Measurements from ENCODE around the gene EPB41L4A.

Gene EPB41L4A

DNA sequence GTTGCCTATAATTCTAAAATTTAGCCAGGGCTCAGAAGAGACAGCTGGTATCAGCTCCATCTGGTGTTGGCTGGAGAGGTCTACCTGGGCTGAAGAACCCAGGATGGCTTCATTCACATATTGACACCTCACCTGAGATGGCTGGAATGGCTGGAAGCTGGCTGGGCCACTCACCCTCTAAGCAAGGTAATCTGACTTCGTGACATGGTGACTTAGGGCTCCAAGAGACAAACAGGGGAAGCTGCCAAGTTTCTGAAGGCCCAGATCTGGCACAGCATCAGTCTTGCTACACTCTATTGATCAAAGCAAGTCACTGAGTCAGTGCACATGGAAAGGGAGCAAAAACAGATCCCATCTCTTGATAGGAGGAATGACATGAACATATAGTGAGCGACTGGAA lies 102.3 kb downstream of the EPB41L4A start:
- Histone ChIP-seq H3K36me3 (ENCODE audit: control insufficient read depth, low read length) (no peaks in the 10 kb centered on the region), H3K9me3 (ENCODE audit: control insufficient read depth, insufficient read depth, low read length) (no peaks in the 10 kb centered on the region), H4K20me1 (ENCODE audit: control insufficient read depth, insufficient read depth, low read depth, low read length) (no peaks in the 10 kb centered on the region), H3K79me2 (ENCODE audit: control insufficient read depth, low read length) (no peaks in the 10 kb centered on the region), H3K4me2 (ENCODE audit: low read length) (no peak overlapping the region), H3K4me1 (ENCODE audit: control insufficient read depth, low read length) (no peaks in the 10 kb centered on the region), H3K27me3 (ENCODE audit: control insufficient read depth, low read length) (no peaks in the 10 kb centered on the region), H3F3A (ENCODE audit: control insufficient read depth, insufficient read depth) (no peaks in the 10 kb centered on the region), H3K4me3 (ENCODE audit: low read length) (no peak overlapping the region), H3K27ac (ENCODE audit: low read depth, low read length) (no peak overlapping the region), H3K9me2 (replicated peaks; ENCODE audit: control insufficient read depth, low read length) (no peaks in the 10 kb centered on the region)
- TF ChIP-seq EZH2phosphoT487 (IDR thresholded peaks at IDR 0.05; ENCODE audit: borderline replicate concordance, low read length) = no peak
- TF ChIP-seq, protein P1, sequence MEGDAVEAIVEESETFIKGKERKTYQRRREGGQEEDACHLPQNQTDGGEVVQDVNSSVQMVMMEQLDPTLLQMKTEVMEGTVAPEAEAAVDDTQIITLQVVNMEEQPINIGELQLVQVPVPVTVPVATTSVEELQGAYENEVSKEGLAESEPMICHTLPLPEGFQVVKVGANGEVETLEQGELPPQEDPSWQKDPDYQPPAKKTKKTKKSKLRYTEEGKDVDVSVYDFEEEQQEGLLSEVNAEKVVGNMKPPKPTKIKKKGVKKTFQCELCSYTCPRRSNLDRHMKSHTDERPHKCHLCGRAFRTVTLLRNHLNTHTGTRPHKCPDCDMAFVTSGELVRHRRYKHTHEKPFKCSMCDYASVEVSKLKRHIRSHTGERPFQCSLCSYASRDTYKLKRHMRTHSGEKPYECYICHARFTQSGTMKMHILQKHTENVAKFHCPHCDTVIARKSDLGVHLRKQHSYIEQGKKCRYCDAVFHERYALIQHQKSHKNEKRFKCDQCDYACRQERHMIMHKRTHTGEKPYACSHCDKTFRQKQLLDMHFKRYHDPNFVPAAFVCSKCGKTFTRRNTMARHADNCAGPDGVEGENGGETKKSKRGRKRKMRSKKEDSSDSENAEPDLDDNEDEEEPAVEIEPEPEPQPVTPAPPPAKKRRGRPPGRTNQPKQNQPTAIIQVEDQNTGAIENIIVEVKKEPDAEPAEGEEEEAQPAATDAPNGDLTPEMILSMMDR (IDR thresholded peaks at IDR 0.05; ENCODE audit: low read depth, low read length, poor library complexity, severe bottlenecking) = no peak

DNA sequence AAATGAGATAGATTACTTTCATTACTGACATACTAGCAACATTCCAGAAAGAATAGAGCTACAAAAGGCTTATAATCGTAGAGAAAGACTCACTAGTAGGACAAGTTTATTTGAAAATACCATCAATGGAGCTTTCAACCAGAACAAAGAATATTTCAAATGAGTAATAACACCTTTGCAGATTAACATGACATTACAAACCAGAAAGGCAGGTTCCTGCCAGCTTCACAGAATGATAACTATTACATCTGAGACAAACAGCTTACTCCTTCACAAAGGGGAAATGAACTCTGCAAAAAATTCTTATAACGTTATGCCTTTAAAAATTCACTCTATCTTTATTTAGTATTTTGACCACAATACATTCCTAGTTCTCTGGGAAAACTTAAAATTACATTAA lies 103.1 kb downstream of the EPB41L4A start:
- H3K4me1 ChIP-seq (ENCODE audit: control insufficient read depth, low read length) = no peaks in the 10 kb centered on the region

DNA sequence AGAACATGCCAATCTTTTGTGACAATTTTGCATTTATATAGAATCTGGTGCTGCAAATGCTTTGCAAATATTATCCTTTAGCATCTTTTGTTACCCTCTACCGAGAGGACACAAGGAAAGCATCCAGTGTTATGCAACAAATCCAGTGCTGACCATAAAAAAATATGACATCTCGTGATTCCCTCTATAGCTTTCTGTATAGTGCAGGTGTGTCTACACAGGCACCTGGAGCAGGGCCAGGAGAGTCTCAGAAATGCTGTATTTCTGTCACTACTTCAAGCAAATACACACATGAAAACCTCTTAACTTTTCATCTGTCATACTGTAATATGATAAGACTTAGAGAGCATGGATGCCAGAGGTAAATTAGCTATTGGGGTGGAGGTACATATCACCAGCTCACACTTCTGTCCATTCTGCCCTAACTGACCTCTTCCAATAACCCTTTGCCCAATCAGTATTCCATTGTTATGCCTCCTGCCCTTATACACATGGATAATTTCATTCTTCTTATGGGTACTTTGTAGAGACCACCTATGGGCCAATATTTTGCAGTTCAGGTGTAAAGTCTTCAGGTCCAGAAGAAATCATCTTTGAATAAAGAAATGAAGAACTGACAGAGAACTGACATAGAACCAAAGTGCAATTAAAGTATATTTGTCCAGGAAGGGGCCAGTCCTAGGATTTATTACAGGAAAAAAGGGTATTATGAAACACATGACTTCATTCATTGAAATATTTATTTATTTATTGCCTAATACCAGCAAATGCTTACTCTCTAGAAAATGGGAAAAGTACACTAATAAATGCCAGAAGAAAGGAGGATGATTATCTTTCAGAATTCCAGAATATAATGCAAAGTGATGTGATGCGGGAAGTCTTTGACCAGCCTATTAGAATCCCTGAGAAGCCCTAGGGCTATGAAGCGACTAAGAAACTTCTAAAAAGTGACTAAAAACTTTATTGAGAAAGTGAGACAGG lies 106.5 kb downstream of the EPB41L4A start:
- H3K9me3 ChIP-seq (ENCODE audit: control insufficient read depth, insufficient read depth, low read length) = no peaks in the 10 kb centered on the region
- no peaks in the 10 kb centered on the region for H3K4me1 ChIP-seq (ENCODE audit: control insufficient read depth, low read length)
- H3K36me3 ChIP-seq (ENCODE audit: control insufficient read depth, low read length) = no peaks in the 10 kb centered on the region

More for the DNA sequence above, 103.1 kb downstream of the EPB41L4A start:
- no peaks in the 10 kb centered on the region for H3K79me2 ChIP-seq (ENCODE audit: control insufficient read depth, low read length)
- no peaks in the 10 kb centered on the region for H3K9me3 ChIP-seq (ENCODE audit: control insufficient read depth, insufficient read depth, low read length)
- no peak overlapping the region for H3K27ac ChIP-seq (ENCODE audit: low read depth, low read length)
- H3K36me3 ChIP-seq (ENCODE audit: control insufficient read depth, low read length) = no peaks in the 10 kb centered on the region
- H3K9me2 ChIP-seq (replicated peaks; ENCODE audit: control insufficient read depth, low read length) = no peaks in the 10 kb centered on the region
- H3K27me3 ChIP-seq (ENCODE audit: control insufficient read depth, low read length) = no peaks in the 10 kb centered on the region
- TF ChIP-seq, protein P1 (IDR thresholded peaks at IDR 0.05; ENCODE audit: low read depth, low read length, poor library complexity, severe bottlenecking) = no peak
- TF ChIP-seq EZH2phosphoT487 (IDR thresholded peaks at IDR 0.05; ENCODE audit: borderline replicate concordance, low read length) = no peak
- H3K4me3 ChIP-seq (ENCODE audit: low read length) = no peak overlapping the region
- H3K4me2 ChIP-seq (ENCODE audit: low read length) = no peak overlapping the region
- no peaks in the 10 kb centered on the region for H3F3A ChIP-seq (ENCODE audit: control insufficient read depth, insufficient read depth)
- no peaks in the 10 kb centered on the region for H4K20me1 ChIP-seq (ENCODE audit: control insufficient read depth, insufficient read depth, low read depth, low read length)

More for the DNA sequence above, 106.5 kb downstream of the EPB41L4A start:
- Histone ChIP-seq H4K20me1 (ENCODE audit: control insufficient read depth, insufficient read depth, low read depth, low read length) (no peaks in the 10 kb centered on the region), H3K9me2 (replicated peaks; ENCODE audit: control insufficient read depth, low read length) (no peaks in the 10 kb centered on the region), H3K4me2 (ENCODE audit: low read length) (no peak overlapping the region), H3K27ac (ENCODE audit: low read depth, low read length) (no peak overlapping the region), H3K79me2 (ENCODE audit: control insufficient read depth, low read length) (no peaks in the 10 kb centered on the region), H3F3A (ENCODE audit: control insufficient read depth, insufficient read depth) (no peaks in the 10 kb centered on the region), H3K27me3 (ENCODE audit: control insufficient read depth, low read length) (no peaks in the 10 kb centered on the region), H3K4me3 (ENCODE audit: low read length) (no peak overlapping the region)
- no peak for TF ChIP-seq EZH2phosphoT487 (IDR thresholded peaks at IDR 0.05; ENCODE audit: borderline replicate concordance, low read length)
- TF ChIP-seq, protein P1 (IDR thresholded peaks at IDR 0.05; ENCODE audit: low read depth, low read length, poor library complexity, severe bottlenecking) = no peak

Measured in DOHH2 (cell line).